HCT116 (cell line): ENCODE measurements around the gene BRPF3. TPM values are rescaled to one million over a fixed set of nuclear protein-coding genes. Genes with fewer than 3 reads are reported as not detected.

Source experiments
- ATAC-seq: fragments of 200-7000 bp; cut with Tn5 transposase; 2 replicates; pipeline ENCODE4 v1.9.1; 2020; ENCODE audit warnings: mild to moderate bottlenecking, moderate library complexity
- BruUV-seq: library from RNA; stranded (reverse); fragments of 400-500 nt; replicated peaks from 2 replicates; lab custom pipeline; 2021; lab: Mats Ljungman, UMichigan
- CTCF ChIA-PET: fragments of 300-600 bp; sonication (Branson Sonifier 250); formaldehyde crosslinking; loops from one replicate; lab custom pipeline; 2021; ENCODE audit warnings: antibody characterized with exemption; lab: Charles Lee
- POLR2A ChIA-PET: fragments of 300-600, 350-600 bp; sonication (Branson Sonifier 250); formaldehyde crosslinking; loops from one replicate; lab custom pipeline; 2021; ENCODE audit warnings: antibody characterized with exemption; lab: Charles Lee
- RAD21 ChIA-PET, 2 experiments: fragments of 300-600 bp; sonication (Branson Sonifier 250); formaldehyde crosslinking; loops; one replicate each; lab custom pipeline; 2023; ENCODE audit warnings: low total read pairs in 2 of 2; ENCODE audit not compliant: uncharacterized antibody in 2 of 2, unreplicated experiment in 2 of 2, low non-redundant PET in 1 of 2; lab: Charles Lee
- DNase-seq: peaks from one replicate; pipeline ENCODE4 v3.0.0-alpha.2; 2010; ENCODE audit warnings: low read depth, low spot score
- H2AFZ ChIP-seq: fragments of 200-600 bp; shearing (Covaris generic), sonication (generic); 2 replicates; pipeline ENCODE4 v1.6.1; 2017; ENCODE audit warnings: low read depth, mixed run types, mixed read lengths, antibody characterized with exemption, low read length; ENCODE audit not compliant: poor library complexity, severe bottlenecking
- H3K27ac ChIP-seq: 2 replicates; pipeline ENCODE4 v1.5.1; 2012; ENCODE audit warnings: low read depth, low read length
- H3K27me3 ChIP-seq: fragments of 200-600 bp; sonication (generic); 2 replicates; pipeline ENCODE4 v1.6.1; 2016; ENCODE audit warnings: mixed run types, low read length, mixed read lengths; ENCODE audit not compliant: insufficient read depth
- H3K36me3 ChIP-seq, 2 experiments: fragments of 200-500 bp in 1 of 2; fragments of 200-600 bp in 1 of 2; sonication (Bioruptor generic) in 1 of 2; sonication (generic) in 1 of 2; 2 replicates each; pipeline versions ENCODE4 v1.5.1 to v1.6.1; 2014 to 2016; ENCODE audit warnings: low read length in 2 of 2, inconsistent platforms in 1 of 2, mixed read lengths in 1 of 2, mixed run types in 1 of 2; ENCODE audit not compliant: insufficient read depth in 2 of 2, control insufficient read depth in 1 of 2
- H3K4me1 ChIP-seq, 2 experiments: fragments of 200-600 bp in 1 of 2; sonication (generic) in 1 of 2; 2 replicates each; pipeline versions ENCODE4 v1.5.1 to v1.6.1; 2012 to 2017; ENCODE audit warnings: low read length in 2 of 2, inconsistent platforms in 1 of 2, mild to moderate bottlenecking in 1 of 2, mixed read lengths in 1 of 2, mixed run types in 1 of 2, moderate library complexity in 1 of 2; ENCODE audit not compliant: insufficient read depth in 2 of 2, control insufficient read depth in 1 of 2
- H3K4me2 ChIP-seq: fragments of 200-600 bp; sonication (generic); 2 replicates; pipeline ENCODE4 v1.6.1; 2017; ENCODE audit warnings: mixed run types, low read length, mixed read lengths
- H3K4me3 ChIP-seq, 2 experiments: fragments of 200-600 bp in 1 of 2; sonication (generic) in 1 of 2; replicated peaks in 1 of 2; 2 replicates each; pipeline ENCODE4 v1.5.1; 2011 to 2016; ENCODE audit warnings: low read length in 2 of 2, control low read depth in 1 of 2, low read depth in 1 of 2, mild to moderate bottlenecking in 1 of 2, mixed read lengths in 1 of 2, mixed run types in 1 of 2
- H3K79me2 ChIP-seq: fragments of 200-600 bp; sonication (generic); 2 replicates; pipeline ENCODE4 v1.6.1; 2017; ENCODE audit warnings: mild to moderate bottlenecking, mixed run types, low read length, moderate library complexity, mixed read lengths; ENCODE audit not compliant: insufficient read depth
- H3K9ac ChIP-seq: fragments of 200-600 bp; sonication (generic); 2 replicates; pipeline ENCODE4 v1.6.1; 2016; ENCODE audit warnings: low read length, mixed read lengths
- H3K9me2 ChIP-seq: fragments of 200-600 bp; sonication (generic), shearing (Covaris generic); 2 replicates; pipeline ENCODE4 v1.6.1; 2017; ENCODE audit warnings: mixed run types, mild to moderate bottlenecking, moderate library complexity; ENCODE audit not compliant: insufficient read depth
- H3K9me3 ChIP-seq, 2 experiments: fragments of 200-500 bp in 1 of 2; fragments of 200-600 bp in 1 of 2; sonication (Bioruptor generic) in 1 of 2; sonication (generic) in 1 of 2; 2 replicates each; pipeline ENCODE4 v1.6.1; 2014 to 2017; ENCODE audit warnings: low read length in 2 of 2, mixed read lengths in 2 of 2, inconsistent platforms in 1 of 2, low read depth in 1 of 2, mild to moderate bottlenecking in 1 of 2, mixed run types in 1 of 2, moderate library complexity in 1 of 2; ENCODE audit not compliant: control insufficient read depth in 1 of 2, insufficient read depth in 1 of 2
- H4K20me1 ChIP-seq: fragments of 200-600 bp; sonication (generic), shearing (Covaris generic); 2 replicates; pipeline ENCODE4 v1.6.1; 2017; ENCODE audit warnings: mixed run types, mild to moderate bottlenecking, moderate library complexity; ENCODE audit not compliant: insufficient read depth
- CBX3 ChIP-seq: IDR thresholded peaks from 2 replicates; pipeline ENCODE4 v1.6.1; 2012; ENCODE audit warnings: low read depth
- CEBPB ChIP-seq: IDR thresholded peaks from 2 replicates; pipeline ENCODE4 v1.6.1; 2012; ENCODE audit warnings: low read depth
- CTCF ChIP-seq, 3 experiments: fragments of 200-600 bp in 1 of 3; sonication (generic) in 1 of 3; IDR thresholded peaks in 2 of 3; conservative IDR thresholded peaks in 1 of 3; 2 replicates each; pipeline ENCODE4 v1.5.1; 2012 to 2017; ENCODE audit warnings: low read depth in 2 of 3, low read length in 2 of 3, antibody characterized with exemption in 1 of 3, borderline replicate concordance in 1 of 3, control low read depth in 1 of 3, mild to moderate bottlenecking in 1 of 3, mixed read lengths in 1 of 3, mixed run types in 1 of 3, moderate library complexity in 1 of 3; ENCODE audit not compliant: insufficient read depth in 1 of 3
- ELF1 ChIP-seq: IDR thresholded peaks from 2 replicates; pipeline ENCODE4 v1.6.1; 2012; ENCODE audit warnings: low read depth, borderline replicate concordance
- JUND ChIP-seq: IDR thresholded peaks from 2 replicates; pipeline ENCODE4 v1.6.1; 2012
- MAX ChIP-seq: IDR thresholded peaks from 2 replicates; pipeline ENCODE4 v1.6.1; 2012
- POLR2AphosphoS5 ChIP-seq: IDR thresholded peaks from 2 replicates; pipeline ENCODE4 v1.6.1; 2011; ENCODE audit warnings: mild to moderate bottlenecking, low read depth, low read length, moderate library complexity
- RAD21 ChIP-seq: IDR thresholded peaks from 2 replicates; pipeline ENCODE4 v1.6.1; 2012; ENCODE audit warnings: low read depth, mild to moderate bottlenecking
- SRF ChIP-seq: IDR thresholded peaks from 2 replicates; pipeline ENCODE4 v1.6.1; 2012; ENCODE audit warnings: low read depth
- TCF7L2 ChIP-seq: IDR thresholded peaks from 2 replicates; pipeline ENCODE4 v1.7.0; 2011; ENCODE audit warnings: borderline replicate concordance, inconsistent platforms; ENCODE audit not compliant: insufficient read depth, insufficient read length; ENCODE audit errors: extremely low read depth
- ZBTB33 ChIP-seq: IDR thresholded peaks from 2 replicates; pipeline ENCODE4 v1.6.1; 2011; ENCODE audit warnings: mild to moderate bottlenecking, low read length, moderate library complexity; ENCODE audit not compliant: insufficient replicate concordance; ENCODE audit errors: extremely low read depth
- intact Hi-C: fragments of 100-400 bp; cut with micrococcal nuclease; formaldehyde crosslinking; loops from 2 replicates; pipeline ENCODE4 v1.10.0; 2022
- total RNA-seq: library from RNA; stranded (reverse); gene quantifications from one replicate; pipeline ENCODE4 v1.2.1, GENCODE V29; 2021; ENCODE audit not compliant: unreplicated experiment

BRPF3 gene
- total RNA-seq, 1 experiment from 2014 or later: 20.3 TPM

DNA sequence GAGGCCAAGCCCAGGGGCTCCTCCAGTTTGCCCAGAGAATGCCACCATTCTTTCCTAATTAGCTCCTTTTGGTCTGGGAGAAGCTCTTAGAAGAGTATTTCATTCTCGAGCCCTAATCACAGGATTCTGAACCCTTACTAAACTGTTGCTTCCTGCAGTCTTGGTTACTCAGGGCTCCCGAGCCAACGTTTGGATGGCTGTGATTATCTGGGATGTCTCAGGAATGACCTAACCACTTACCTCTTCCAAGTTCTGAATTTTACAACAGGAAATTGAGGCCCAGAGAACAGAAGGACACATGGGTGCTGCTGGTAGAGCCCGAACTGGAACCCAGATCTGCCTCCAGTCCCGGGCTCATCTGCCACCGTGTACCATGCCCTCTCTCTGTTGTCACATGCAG is 51.1 kb downstream of the BRPF3 start:
- RAD21 ChIA-PET: no interaction called here
- no TSS peak for BruUV-seq
- no peak for DNase-seq

GRCh38 chr6:36248980-36249379 is 52.4 kb downstream of the BRPF3 start:
- no TSS peak for BruUV-seq
- no peak overlapping the region for H3K4me3 ChIP-seq
- DNase-seq: no peak
- RAD21 ChIA-PET: no interaction called here
- CTCF ChIA-PET: interaction anchor here (0.9 to 1.1 kb wide), 2 partner anchors 53 to 92 kb away, joined by 3 to 4 read pairs; no protein-coding TSS in a partner anchor
- TF ChIP-seq RAD21 (no peak), ZBTB33 (no peak), MAX (no peak), CTCF (IDR thresholded peaks at IDR 0.05 in 2 of 3, conservative IDR thresholded peaks at IDR 0.05 in 1 of 3; ENCODE audit: borderline replicate concordance in 1 of 3, insufficient read depth in 1 of 3, low read depth in 2 of 3, low read length in 2 of 3) (0 out of 6 replicates have a peak, but pooled peaks of 1 of the 3 experiments have one; percentile 17), CBX3 (no peak), POLR2AphosphoS5 (no peak), SRF (no peak), ELF1 (no peak)
- TF ChIP-seq, all 23 proteins: peak for 1
- no peak overlapping the region for H3K27ac ChIP-seq
- no peak for ATAC-seq
- H4K20me1 ChIP-seq: no peaks in the 10 kb centered on the region
- H3K27me3 ChIP-seq: no peaks in the 10 kb centered on the region
- H3K9ac ChIP-seq: no peak overlapping the region
- no peaks in the 10 kb centered on the region for H3K9me2 ChIP-seq
- no peak overlapping the region for H3K4me2 ChIP-seq
- POLR2A ChIA-PET: no interaction called here
- no peaks in the 10 kb centered on the region for H3K36me3 ChIP-seq
- peaks cover 0 to 13% of the 10 kb centered on the region in 2 experiments; a peak in 2 of 4 replicates for H3K4me1 ChIP-seq
- no peaks in the 10 kb centered on the region for H3K9me3 ChIP-seq
- H3K79me2 ChIP-seq: no peaks in the 10 kb centered on the region
- intact Hi-C loops: no loop called here
- no peak overlapping the region for H2AFZ ChIP-seq

More for the DNA sequence above, 51.1 kb downstream of the BRPF3 start:
- intact Hi-C loops: no loop called here
- ATAC-seq: no peak
- H3K9me2 ChIP-seq: no peaks in the 10 kb centered on the region
- POLR2A ChIA-PET: no interaction called here
- H3K27me3 ChIP-seq: no peaks in the 10 kb centered on the region
- TF ChIP-seq TCF7L2: no peak
- no peak for TF ChIP-seq CEBPB
- no peak for TF ChIP-seq JUND
- TF ChIP-seq, all 23 proteins: peak for 0
- Histone ChIP-seq H3K36me3 (no peaks in the 10 kb centered on the region), H3K4me2 (no peak overlapping the region), H4K20me1 (no peaks in the 10 kb centered on the region), H2AFZ (no peak overlapping the region), H3K4me3 (no peak overlapping the region), H3K4me1 (peaks cover 0 to 13% of the 10 kb centered on the region in 2 experiments; a peak in 2 of 4 replicates), H3K27ac (no peak overlapping the region), H3K9ac (no peak overlapping the region), H3K9me3 (no peaks in the 10 kb centered on the region), H3K79me2 (no peaks in the 10 kb centered on the region)
- CTCF ChIA-PET: no interaction called here
